K562 (cell line): ENCODE data around the gene HP1BP3. TPM values are rescaled to one million over a fixed set of nuclear protein-coding genes. Genes with fewer than 3 reads are reported as not detected.

Source experiments
- CBFA2T2 ChIP-seq: fragments of 450-650 bp; conservative IDR thresholded peaks from 2 replicates; pipeline ENCODE4 v1.6.1; 2017; ENCODE audit warnings: mild to moderate bottlenecking
- GABPA ChIP-seq: fragments of 200-800 bp; sonication (Bioruptor generic); conservative IDR thresholded peaks from 2 replicates; pipeline ENCODE4 v1.6.1; 2016; ENCODE audit warnings: low read depth, missing genetic modification characterization, missing compliant biosample characterization
- KDM2B ChIP-seq: fragments of 250-450 bp; sonication (Bioruptor Pico); IDR thresholded peaks from 2 replicates; pipeline ENCODE4 v1.8.0; 2021; ENCODE audit warnings: mild to moderate bottlenecking, moderate library complexity
- NFIC ChIP-seq: fragments of 450-650 bp; IDR thresholded peaks from 2 replicates; pipeline ENCODE4 v1.6.1; 2017; ENCODE audit warnings: mild to moderate bottlenecking, inconsistent platforms
- PML ChIP-seq: IDR thresholded peaks from 2 replicates; pipeline ENCODE4 v1.6.1; 2012; ENCODE audit warnings: low read length, inconsistent platforms
- POLR2A ChIP-seq: fragments of 450-650 bp; conservative IDR thresholded peaks from 2 replicates; pipeline ENCODE4 v1.6.1; 2016
- PTRF ChIP-seq: fragments of 450-650 bp; IDR thresholded peaks from 2 replicates; pipeline ENCODE4 v1.6.1; 2016; ENCODE audit warnings: mild to moderate bottlenecking, missing genetic modification characterization, missing compliant biosample characterization
- RAD21 ChIP-seq, 2 experiments: fragments of 250-450 bp in 1 of 2; fragments of 450-650 bp in 1 of 2; sonication (Bioruptor Pico) in 1 of 2; formaldehyde crosslinking in 1 of 2; IDR thresholded peaks in 1 of 2; conservative IDR thresholded peaks in 1 of 2; 2 replicates each; pipeline versions ENCODE4 v1.4.0 to v1.8.0; 2020 to 2022; ENCODE audit warnings: mild to moderate bottlenecking in 2 of 2, moderate library complexity in 1 of 2
- RFX1 ChIP-seq: fragments of 450-650 bp; IDR thresholded peaks from 2 replicates; pipeline ENCODE4 v1.6.1; 2016; ENCODE audit warnings: mild to moderate bottlenecking, moderate library complexity
- SMAD4 ChIP-seq: fragments of 250-450 bp; sonication (Bioruptor Pico); conservative IDR thresholded peaks from 2 replicates; pipeline ENCODE4 v1.8.0; 2021; ENCODE audit warnings: inconsistent platforms, mild to moderate bottlenecking, moderate library complexity
- ZFP36 ChIP-seq: fragments of 150-350 bp; IDR thresholded peaks from 2 replicates; pipeline ENCODE4 v1.6.1; 2018; ENCODE audit warnings: low read length, low read depth; ENCODE audit not compliant: partially characterized antibody
- ZKSCAN8 ChIP-seq: fragments of 200-800 bp; sonication (Bioruptor generic); IDR thresholded peaks from 2 replicates; pipeline ENCODE4 v1.6.1; 2016; ENCODE audit warnings: missing genetic modification characterization, missing compliant biosample characterization
- ZNF143 ChIP-seq: sonication (generic); formaldehyde crosslinking; IDR thresholded peaks from 2 replicates; pipeline ENCODE4 v1.9.0; 2022; ENCODE audit warnings: mild to moderate bottlenecking, missing genetic modification reagents
- ZNF316 ChIP-seq: fragments of 450-650 bp; IDR thresholded peaks from 2 replicates; pipeline ENCODE4 v1.6.1; 2016
- ZNF431 ChIP-seq: sonication (generic); formaldehyde crosslinking; IDR thresholded peaks from 2 replicates; pipeline ENCODE4 v1.8.0; 2022; ENCODE audit warnings: mild to moderate bottlenecking, missing genetic modification reagents
- ZNF644 ChIP-seq: fragments of 200-800 bp; sonication (Bioruptor generic); IDR thresholded peaks from 2 replicates; pipeline ENCODE4 v1.6.1; 2016; ENCODE audit warnings: low read depth, missing genetic modification characterization, missing compliant biosample characterization
- ZNF695 ChIP-seq: fragments of 450-650 bp; formaldehyde crosslinking; IDR thresholded peaks from 2 replicates; pipeline ENCODE4 v1.4.0; 2020; ENCODE audit warnings: mild to moderate bottlenecking, moderate library complexity
- polyA plus RNA-seq, 8 experiments: library from polyadenylated mRNA; depleted of rRNA in 4 of 8; stranded (reverse) in 5 of 8; unstranded in 3 of 8; fragments of >200 nt; fragmentation: Nextera tagmentation in 2 of 8; fragmentation: Illumina TruSeq in 1 of 8; extraction: Ambion mirVana in 2 of 8; extraction: Trizol in 1 of 8; gene quantifications; 2 replicates each; pipeline versions ENCODE4 v1.2.1 to v1.2.3, GENCODE V29; 2011 to 2014; ENCODE audit warnings: inconsistent platforms in 1 of 8, missing spikeins in 1 of 8
- total RNA-seq, 7 experiments: library from RNA; depleted of rRNA in 6 of 7; stranded (reverse); fragments of >200 nt in 6 of 7; fragmentation: Illumina TruSeq in 2 of 7; extraction: Trizol in 2 of 7; gene quantifications; 2 replicates each; pipeline versions ENCODE4 v1.2.1 to v1.2.3, GENCODE V29; 2011 to 2021; ENCODE audit warnings: low replicate concordance in 1 of 7
- TF ChIP-seq, protein P1 (sequence below): IDR thresholded peaks from 2 replicates; pipeline ENCODE4 v1.6.1; 2014; ENCODE audit warnings: antibody characterized with exemption
- TF ChIP-seq, protein P2 (sequence below): sonication (generic); formaldehyde crosslinking; IDR thresholded peaks from 2 replicates; pipeline ENCODE4 v1.8.0; 2022; ENCODE audit warnings: missing genetic modification reagents, mild to moderate bottlenecking, borderline replicate concordance
- TF ChIP-seq, protein P3 (sequence below): sonication (generic); formaldehyde crosslinking; IDR thresholded peaks from 2 replicates; pipeline ENCODE4 v1.8.0; 2022; ENCODE audit warnings: mild to moderate bottlenecking, missing genetic modification reagents
- TF ChIP-seq, protein P4 (sequence below): fragments of 450-650 bp; IDR thresholded peaks from 2 replicates; pipeline ENCODE4 v1.6.1; 2016; ENCODE audit warnings: low read depth, mild to moderate bottlenecking, moderate library complexity
- TF ChIP-seq, protein P5 (sequence below): fragments of 450-650 bp; formaldehyde crosslinking; IDR thresholded peaks from 2 replicates; pipeline ENCODE4 v1.4.0; 2020; ENCODE audit warnings: mild to moderate bottlenecking, moderate library complexity

HP1BP3 gene
- total and polyA plus RNA-seq, 9 of the 15 experiments (the other 6 are each of a cell fraction or from before 2014, with no cell fraction given), result 57.3 to 513 (median 240) TPM

DNA sequence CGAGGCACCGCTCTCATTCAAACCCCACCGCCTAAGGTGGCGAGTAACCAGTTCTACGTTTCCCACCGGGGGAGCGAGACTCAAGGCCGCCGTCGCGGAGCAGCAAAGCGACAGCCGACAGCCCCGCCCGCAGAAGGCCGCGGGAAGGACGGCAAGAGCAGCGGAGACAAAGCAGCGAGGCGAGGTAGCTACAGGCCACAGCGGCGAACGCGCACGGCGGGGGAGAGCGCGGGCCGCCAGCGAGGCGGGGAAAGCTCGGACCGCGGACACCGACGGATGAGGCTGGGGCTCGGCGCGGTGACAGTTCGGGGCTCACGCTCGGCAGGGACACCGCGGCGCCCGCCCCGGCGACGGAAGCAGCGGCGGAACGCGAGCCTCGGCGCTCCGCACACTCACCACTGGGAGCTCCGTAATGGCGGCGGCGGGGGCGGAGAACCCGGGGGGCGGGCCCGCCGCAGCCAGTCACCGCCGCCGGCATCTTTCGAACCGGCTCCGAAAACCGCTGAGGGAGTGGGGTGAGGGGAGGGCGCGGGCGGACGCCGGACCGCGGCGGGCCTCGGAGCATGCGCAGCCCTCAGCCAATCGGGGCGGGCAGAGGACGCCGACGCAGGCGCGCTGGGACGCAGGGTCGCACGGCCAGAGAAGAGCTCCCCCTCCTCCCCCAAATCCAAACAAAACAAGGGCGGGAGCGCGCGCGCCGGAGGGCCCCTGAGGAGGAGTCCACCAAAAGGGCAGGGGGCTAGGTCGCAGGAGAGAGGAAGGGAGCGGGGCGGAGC, 666 bp downstream of the HP1BP3 start (continued):
- TF ChIP-seq, protein P1, sequence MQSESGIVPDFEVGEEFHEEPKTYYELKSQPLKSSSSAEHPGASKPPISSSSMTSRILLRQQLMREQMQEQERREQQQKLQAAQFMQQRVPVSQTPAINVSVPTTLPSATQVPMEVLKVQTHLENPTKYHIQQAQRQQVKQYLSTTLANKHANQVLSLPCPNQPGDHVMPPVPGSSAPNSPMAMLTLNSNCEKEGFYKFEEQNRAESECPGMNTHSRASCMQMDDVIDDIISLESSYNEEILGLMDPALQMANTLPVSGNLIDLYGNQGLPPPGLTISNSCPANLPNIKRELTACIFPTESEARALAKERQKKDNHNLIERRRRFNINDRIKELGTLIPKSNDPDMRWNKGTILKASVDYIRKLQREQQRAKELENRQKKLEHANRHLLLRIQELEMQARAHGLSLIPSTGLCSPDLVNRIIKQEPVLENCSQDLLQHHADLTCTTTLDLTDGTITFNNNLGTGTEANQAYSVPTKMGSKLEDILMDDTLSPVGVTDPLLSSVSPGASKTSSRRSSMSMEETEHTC, result 0 out of 2 replicates have a peak, but pooled peaks have one; percentile 24
- TF ChIP-seq ZNF316 (no peak), KDM2B (CRISPR knock-in tag) (peak; percentile 19; the same call in 1 of the 2 replicates), ZNF143 (CRISPR knock-in tag) (no peak), ZFP36 (peak; percentile 3), RFX1 (no peak), SMAD4 (CRISPR knock-in tag) (peak; percentile 18; the same call in 1 of the 2 replicates), CBFA2T2 (no peak), NFIC (peak; percentile 36; the same call in 1 of the 2 replicates), RAD21 (CRISPR knock-in tag; conservative IDR thresholded peaks at IDR 0.05 in 1 of 2, IDR thresholded peaks at IDR 0.05 in 1 of 2) (no peak), GABPA (tag) (peak; percentile 62; the same call in 1 of the 2 replicates), PML (peak; percentile 33), ZNF644 (no peak), PTRF (tag) (no peak), ZKSCAN8 (no peak), ZNF695 (CRISPR knock-in tag) (no peak), ZNF431 (CRISPR knock-in tag) (peak; percentile 81), POLR2A (peak; percentile 90)
- TF ChIP-seq, protein P2, sequence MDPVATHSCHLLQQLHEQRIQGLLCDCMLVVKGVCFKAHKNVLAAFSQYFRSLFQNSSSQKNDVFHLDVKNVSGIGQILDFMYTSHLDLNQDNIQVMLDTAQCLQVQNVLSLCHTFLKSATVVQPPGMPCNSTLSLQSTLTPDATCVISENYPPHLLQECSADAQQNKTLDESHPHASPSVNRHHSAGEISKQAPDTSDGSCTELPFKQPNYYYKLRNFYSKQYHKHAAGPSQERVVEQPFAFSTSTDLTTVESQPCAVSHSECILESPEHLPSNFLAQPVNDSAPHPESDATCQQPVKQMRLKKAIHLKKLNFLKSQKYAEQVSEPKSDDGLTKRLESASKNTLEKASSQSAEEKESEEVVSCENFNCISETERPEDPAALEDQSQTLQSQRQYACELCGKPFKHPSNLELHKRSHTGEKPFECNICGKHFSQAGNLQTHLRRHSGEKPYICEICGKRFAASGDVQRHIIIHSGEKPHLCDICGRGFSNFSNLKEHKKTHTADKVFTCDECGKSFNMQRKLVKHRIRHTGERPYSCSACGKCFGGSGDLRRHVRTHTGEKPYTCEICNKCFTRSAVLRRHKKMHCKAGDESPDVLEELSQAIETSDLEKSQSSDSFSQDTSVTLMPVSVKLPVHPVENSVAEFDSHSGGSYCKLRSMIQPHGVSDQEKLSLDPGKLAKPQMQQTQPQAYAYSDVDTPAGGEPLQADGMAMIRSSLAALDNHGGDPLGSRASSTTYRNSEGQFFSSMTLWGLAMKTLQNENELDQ (CRISPR knock-in tag), result peak; percentile 42; the same call in 1 of the 2 replicates
- TF ChIP-seq, protein P3, sequence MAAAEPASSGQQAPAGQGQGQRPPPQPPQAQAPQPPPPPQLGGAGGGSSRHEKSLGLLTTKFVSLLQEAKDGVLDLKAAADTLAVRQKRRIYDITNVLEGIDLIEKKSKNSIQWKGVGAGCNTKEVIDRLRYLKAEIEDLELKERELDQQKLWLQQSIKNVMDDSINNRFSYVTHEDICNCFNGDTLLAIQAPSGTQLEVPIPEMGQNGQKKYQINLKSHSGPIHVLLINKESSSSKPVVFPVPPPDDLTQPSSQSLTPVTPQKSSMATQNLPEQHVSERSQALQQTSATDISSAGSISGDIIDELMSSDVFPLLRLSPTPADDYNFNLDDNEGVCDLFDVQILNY, result peak; percentile 68
- TF ChIP-seq, protein P4, sequence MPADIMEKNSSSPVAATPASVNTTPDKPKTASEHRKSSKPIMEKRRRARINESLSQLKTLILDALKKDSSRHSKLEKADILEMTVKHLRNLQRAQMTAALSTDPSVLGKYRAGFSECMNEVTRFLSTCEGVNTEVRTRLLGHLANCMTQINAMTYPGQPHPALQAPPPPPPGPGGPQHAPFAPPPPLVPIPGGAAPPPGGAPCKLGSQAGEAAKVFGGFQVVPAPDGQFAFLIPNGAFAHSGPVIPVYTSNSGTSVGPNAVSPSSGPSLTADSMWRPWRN, result no peak
- TF ChIP-seq, protein P5, sequence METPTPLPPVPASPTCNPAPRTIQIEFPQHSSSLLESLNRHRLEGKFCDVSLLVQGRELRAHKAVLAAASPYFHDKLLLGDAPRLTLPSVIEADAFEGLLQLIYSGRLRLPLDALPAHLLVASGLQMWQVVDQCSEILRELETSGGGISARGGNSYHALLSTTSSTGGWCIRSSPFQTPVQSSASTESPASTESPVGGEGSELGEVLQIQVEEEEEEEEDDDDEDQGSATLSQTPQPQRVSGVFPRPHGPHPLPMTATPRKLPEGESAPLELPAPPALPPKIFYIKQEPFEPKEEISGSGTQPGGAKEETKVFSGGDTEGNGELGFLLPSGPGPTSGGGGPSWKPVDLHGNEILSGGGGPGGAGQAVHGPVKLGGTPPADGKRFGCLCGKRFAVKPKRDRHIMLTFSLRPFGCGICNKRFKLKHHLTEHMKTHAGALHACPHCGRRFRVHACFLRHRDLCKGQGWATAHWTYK (CRISPR knock-in tag), result peak; percentile 76; the same call in 1 of the 2 replicates
